Measurements from ENCODE around the gene MSANTD3. TPM values are rescaled to one million over a fixed set of nuclear protein-coding genes. Genes with fewer than 3 reads are reported as not detected.

Gene MSANTD3
- total and polyA plus RNA-seq, 2 of the 13 experiments (the other 11 are each of a cell fraction or from before 2014, with no cell fraction given) = 10.1 to 19.2 TPM

GRCh38 chr9:100426530-100427365 is at the start of gene MSANTD3 (continued):
- TF ChIP-seq ZBTB49 (CRISPR knock-in tag; IDR thresholded peaks at IDR 0.05; ENCODE audit: borderline replicate concordance) (no peak), KLF12 (CRISPR knock-in tag; IDR thresholded peaks at IDR 0.05; ENCODE audit: borderline replicate concordance) (no peak; the same call in 1 of the 2 replicates), RAD21 (CRISPR knock-in tag; IDR thresholded peaks at IDR 0.05) (no peak), YY1 (IDR thresholded peaks at IDR 0.05; ENCODE audit: insufficient read depth, insufficient replicate concordance, low read depth, low read length) (no peak), ZNF652 (CRISPR knock-in tag; IDR thresholded peaks at IDR 0.05; ENCODE audit: borderline replicate concordance, low read depth) (no peak), PHF21A (CRISPR knock-in tag; IDR thresholded peaks at IDR 0.05) (peak; percentile 23; the same call in 1 of the 2 replicates), GZF1 (CRISPR knock-in tag; IDR thresholded peaks at IDR 0.05) (no peak), ZNF546 (CRISPR knock-in tag; conservative IDR thresholded peaks at IDR 0.05) (no peak), ZNF318 (CRISPR knock-in tag; IDR thresholded peaks at IDR 0.05) (no peak), KLF6 (CRISPR knock-in tag; IDR thresholded peaks at IDR 0.05) (no peak), ZNF850 (CRISPR knock-in tag; conservative IDR thresholded peaks at IDR 0.05) (no peak), ZMAT3 (CRISPR knock-in tag; conservative IDR thresholded peaks at IDR 0.05) (no peak), ZC3H13 (CRISPR knock-in tag; IDR thresholded peaks at IDR 0.05) (no peak), ZNF430 (CRISPR knock-in tag; IDR thresholded peaks at IDR 0.05) (no peak), ARID5B (CRISPR knock-in tag; IDR thresholded peaks at IDR 0.05) (peak; percentile 25)
